Fibroblast of the conjunctiva (primary cell): ENCODE measurements around the gene RNF43.

Experiments used
- DNase-seq: peaks from one replicate; pipeline ENCODE4 v3.0.0-alpha.2; 2010; ENCODE audit warnings: low read depth

The RNF43 gene

GRCh38 chr17:58417300-58418092 is at the start of gene RNF43:
RNF43 (minus strand) TSS chr17:58417534; CDS start chr17:58415577, 1,957 bp downstream.
- DNase-seq, result peak; percentile 63

GRCh38 chr17:58455491-58455890 is 38.2 kb upstream of the RNF43 start:
- no peak for DNase-seq

- DNase-seq, result no peak
Measured at GRCh38 chr17:58452738-58453137, 35.4 kb upstream of the RNF43 start.

- peak; percentile 74 for DNase-seq
Measured at GRCh38 chr17:58447039-58447975, 30.0 kb upstream of the RNF43 start.

- DNase-seq, result no peak
Measured at GRCh38 chr17:58446086-58446485, 28.8 kb upstream of the RNF43 start.

GRCh38 chr17:58436805-58437239 is 19.5 kb upstream of the RNF43 start:
- no peak for DNase-seq

- no peak for DNase-seq
Measured at GRCh38 chr17:58436245-58436644, 18.9 kb upstream of the RNF43 start.

GRCh38 chr17:58432806-58433573 is 15.7 kb upstream of the RNF43 start:
- no peak for DNase-seq

- DNase-seq, result no peak
Measured at GRCh38 chr17:58427807-58428206, 10.5 kb upstream of the RNF43 start.

- no peak for DNase-seq
Measured at GRCh38 chr17:58421711-58422110, 4.4 kb upstream of the RNF43 start.

- no peak for DNase-seq
Measured at GRCh38 chr17:58420827-58421226, 3.5 kb upstream of the RNF43 start.

- DNase-seq, result no peak
Measured at GRCh38 chr17:58416937-58417299, 416 bp downstream of the RNF43 start.

GRCh38 chr17:58416396-58416795 is 938 bp downstream of the RNF43 start:
- no peak for DNase-seq

GRCh38 chr17:58415371-58416055 is 1.8 kb downstream of the RNF43 start:
- no peak for DNase-seq

- no peak for DNase-seq
Measured at GRCh38 chr17:58414596-58414997, 2.7 kb downstream of the RNF43 start.

- DNase-seq, result no peak
Measured at GRCh38 chr17:58413684-58414083, 3.6 kb downstream of the RNF43 start.

GRCh38 chr17:58412961-58413586 is 4.3 kb downstream of the RNF43 start:
- no peak for DNase-seq

- DNase-seq, result no peak
Measured at GRCh38 chr17:58412064-58412703, 5.2 kb downstream of the RNF43 start.

GRCh38 chr17:58411408-58411894 is 5.9 kb downstream of the RNF43 start:
- DNase-seq, result no peak

- DNase-seq, result no peak
Measured at GRCh38 chr17:58410714-58411407, 6.5 kb downstream of the RNF43 start.
